GM15510 (cell line): ENCODE data around the gene RPUSD1.

Source experiments
- POLR2A ChIP-seq: IDR thresholded peaks from 3 replicates; pipeline ENCODE4 v1.6.1; 2011; ENCODE audit warnings: borderline replicate concordance; ENCODE audit not compliant: insufficient read length; ENCODE audit errors: extremely low read depth

Gene RPUSD1

DNA sequence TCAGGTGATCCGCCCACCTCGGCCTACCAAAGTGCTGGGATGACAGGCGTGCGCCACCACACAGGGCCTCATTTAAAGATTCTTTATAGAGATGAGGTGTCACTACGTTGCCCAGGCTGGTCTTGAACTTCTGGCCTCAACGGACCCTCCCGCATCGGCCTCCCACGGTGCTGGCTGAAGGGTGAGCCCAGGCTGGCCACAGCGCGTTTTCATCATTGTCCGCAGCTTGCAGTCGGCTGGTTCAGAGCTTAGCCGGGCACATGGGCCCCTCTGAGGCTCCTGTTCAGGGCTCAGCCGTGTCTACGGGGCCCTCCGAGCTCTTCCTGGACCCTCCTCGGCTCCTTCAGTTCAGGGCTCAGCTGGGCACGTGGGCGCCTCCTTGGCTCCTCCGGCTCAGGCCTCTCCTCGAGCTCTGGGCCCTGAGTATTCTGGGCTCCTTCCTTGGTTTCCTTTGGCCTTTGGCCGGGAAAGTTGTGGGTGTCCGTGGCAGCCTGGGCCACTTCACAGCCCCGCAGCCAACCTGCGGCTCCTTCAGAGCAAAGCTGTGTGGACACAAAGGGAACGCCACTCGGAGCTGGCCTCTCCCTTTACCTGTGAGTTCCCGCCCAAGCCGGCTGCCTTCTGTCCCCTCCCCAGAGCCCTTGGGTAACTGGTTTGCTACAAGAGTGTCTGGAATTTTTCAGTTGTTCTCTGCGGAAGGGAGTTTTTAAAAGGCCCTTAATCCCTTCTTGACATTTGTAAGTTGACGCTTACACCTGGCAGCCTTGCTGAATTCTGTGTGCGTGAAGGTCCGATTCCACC lies 28.9 kb downstream of the RPUSD1 start:
- TF ChIP-seq POLR2A, result no peak

DNA sequence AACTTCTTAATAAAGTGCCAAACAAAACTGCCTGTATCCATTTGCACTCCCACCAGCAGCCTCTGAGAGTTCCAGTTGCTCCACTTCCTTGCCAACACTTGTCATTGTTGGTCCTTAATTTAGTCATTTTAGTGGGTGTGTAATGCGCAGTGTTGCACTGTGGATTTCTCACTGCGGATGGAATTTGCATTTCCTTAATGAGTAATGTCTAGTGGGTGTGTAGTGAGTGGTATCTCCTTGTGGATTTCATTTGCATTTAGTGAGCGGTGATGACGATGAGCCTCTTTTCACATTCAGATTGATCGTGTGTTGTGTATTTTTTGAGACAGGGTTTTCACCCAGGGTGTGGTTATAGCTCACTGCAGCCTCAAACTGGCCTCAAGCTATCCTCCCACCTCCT lies 31.8 kb downstream of the RPUSD1 start:
- TF ChIP-seq POLR2A, result no peak

DNA sequence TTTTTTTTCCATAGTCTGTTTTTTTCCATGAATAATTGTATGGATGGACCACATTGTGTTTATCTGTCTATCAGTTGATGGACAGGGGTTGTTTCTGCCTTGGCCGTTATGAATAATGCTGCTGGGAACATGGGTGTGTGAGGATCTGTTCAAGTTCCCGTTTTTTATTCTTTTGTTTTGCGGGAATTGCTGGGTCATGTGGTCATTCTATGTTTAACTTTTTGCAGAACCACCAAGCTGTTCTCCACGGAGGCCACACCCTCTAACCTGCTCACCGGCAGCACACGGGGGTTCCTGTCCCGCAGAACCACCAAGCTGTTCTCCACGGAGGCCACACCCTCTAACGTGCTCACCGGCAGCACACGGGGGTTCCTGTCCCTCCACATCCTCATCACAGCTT lies 33.5 kb downstream of the RPUSD1 start:
- no peak for TF ChIP-seq POLR2A

DNA sequence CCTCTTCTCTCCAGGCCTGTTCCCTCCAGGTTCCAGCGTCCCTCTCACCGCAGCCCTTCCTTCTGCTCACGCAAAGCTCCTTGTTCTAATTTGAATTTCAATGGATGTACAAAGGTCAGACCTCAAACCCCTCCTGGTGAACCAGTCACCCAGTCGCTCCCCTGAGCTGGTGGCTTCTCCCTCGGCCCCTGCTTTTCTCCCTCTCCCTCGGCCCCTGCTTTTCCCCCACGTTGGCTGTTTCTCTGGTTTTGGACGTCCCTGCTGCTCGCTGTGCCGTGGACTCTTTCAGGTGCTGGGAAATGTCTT lies 36.2 kb downstream of the RPUSD1 start:
- TF ChIP-seq POLR2A, result no peak

DNA sequence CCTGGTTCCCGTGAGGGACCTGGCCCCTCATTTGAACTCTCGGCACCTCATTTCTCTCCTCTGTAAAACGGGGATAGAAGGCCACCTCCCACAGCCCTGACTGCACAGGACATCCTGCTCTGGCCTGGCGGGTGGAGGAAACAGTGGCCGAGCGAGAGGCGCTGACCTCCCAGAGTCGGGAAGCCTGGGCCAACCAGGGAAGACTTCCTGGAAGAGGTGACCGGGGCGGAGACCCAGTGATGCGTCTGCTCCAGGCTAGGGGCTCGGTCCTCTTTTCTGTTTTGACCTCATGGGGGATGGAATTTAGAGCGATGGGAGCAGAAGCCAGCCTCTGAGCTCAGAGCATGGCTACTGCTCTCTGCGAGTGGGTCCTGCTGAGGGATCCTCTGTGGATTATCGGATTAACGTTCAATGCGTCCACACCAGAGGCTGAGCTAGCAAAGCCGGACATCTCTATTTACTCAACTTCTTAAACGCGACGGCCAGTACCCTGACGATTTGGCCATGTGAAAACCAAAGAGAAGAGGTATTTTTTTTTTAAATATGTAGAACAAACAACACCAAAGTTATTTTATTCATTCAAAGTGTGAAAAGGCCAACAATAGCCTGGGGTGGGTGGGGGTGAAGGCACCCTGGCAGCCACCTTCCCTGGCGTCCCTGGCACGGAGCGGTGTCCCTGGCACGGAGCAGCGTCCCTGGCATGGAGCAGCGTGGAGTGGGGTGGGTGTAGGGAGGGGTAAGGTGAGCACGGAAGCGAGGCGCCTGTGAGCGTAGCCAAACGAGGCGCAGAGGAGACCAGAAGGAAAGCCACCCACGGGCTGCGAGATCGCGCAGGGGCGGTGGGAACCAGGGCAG lies 36.8 kb downstream of the RPUSD1 start:
- TF ChIP-seq POLR2A, result no peak

DNA sequence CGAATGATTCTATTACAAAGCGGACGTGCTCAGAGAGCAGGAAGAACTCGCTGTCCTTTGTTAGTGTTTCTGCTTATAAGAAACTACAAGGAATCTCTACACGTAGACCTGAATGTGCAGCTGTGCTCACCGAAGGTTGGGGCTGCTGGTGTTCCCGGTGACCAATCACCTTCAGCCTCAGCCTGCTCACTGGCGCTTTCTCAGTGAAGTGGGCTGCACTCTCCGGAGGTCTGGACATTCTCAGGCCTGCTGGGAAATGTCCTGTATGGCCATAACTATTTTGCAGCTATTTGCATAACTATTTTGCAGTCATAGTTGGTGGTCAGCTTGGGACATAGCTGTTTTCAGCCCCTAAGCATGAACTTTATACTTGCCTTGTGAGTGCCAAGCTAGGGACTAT lies 37.7 kb downstream of the RPUSD1 start:
- no peak for TF ChIP-seq POLR2A

DNA sequence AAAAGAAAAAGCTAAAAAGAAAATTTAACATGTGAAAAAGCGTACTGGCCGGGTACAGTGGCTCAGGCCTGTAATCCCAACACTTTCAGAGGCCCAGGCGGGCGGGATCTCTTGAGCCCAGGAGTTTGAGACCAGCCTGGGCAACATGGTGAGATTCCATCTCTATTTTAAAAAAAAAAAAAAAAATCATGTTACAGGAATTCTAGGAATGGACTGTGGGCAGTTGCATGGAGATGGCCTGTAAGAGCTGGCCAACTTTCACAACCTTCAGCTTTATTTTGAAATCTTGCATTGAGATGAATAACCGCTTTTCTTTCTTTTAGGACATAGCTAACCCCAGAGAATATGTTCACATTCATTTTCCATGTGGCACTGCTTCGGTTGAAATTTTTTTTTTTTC lies 39.2 kb downstream of the RPUSD1 start:
- TF ChIP-seq POLR2A, result no peak

DNA sequence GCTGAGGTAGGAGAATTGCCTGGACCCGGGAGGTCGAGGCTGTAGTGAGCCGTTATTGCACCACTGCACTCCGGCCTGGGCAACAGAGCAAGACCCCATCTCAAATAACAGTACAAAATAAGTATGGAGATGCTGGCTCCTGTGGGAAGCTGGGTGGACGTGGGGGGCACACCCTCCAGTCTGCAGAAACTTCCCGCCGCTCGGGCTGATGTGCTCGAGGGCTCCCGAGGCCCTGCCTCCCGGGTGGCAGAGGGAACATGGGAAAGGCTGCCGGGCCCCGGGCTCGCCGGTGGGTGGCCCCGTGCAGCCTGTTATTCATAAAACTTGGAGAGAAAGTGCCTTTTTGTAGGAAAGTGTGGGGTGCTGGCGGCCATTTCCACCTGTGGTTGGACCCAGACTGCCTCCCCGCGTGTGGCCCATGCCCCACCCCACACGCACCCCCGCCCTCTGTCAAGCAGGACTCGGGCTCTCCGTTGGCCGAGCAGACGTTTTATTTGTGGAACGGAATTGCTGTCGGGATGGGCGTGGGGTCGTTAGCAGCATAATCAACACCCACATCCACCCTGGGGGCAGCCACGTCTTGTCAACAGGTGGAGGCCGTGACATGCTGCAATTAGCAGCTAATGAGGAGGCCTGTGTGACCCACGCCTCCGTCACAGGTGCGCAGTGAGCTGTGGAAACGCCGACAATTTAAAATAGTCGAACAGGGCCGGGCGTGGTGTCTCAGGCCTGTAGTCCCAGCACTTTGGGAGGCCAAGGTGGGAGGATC lies 40.0 kb downstream of the RPUSD1 start:
- TF ChIP-seq POLR2A, result no peak

DNA sequence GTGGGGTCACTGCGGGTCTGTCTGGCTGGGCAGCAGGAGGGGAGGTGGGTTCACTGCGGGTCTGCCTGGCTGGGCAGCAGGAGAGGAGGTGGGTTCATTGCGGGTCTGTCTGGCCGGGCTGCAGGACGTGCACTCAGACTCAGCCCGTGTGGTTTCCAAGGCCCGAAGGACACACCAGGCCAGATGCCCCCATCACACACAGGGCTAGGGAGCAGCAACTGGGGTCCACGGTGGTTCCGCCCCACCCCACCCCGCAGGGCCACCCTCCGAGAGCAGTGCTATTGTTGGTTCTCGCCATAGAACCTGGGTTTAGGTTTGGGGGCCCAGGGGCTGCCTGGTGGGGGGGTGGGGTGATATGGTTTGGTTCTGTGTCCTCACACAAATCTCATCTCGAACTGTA lies 41.5 kb downstream of the RPUSD1 start:
- no peak for TF ChIP-seq POLR2A

DNA sequence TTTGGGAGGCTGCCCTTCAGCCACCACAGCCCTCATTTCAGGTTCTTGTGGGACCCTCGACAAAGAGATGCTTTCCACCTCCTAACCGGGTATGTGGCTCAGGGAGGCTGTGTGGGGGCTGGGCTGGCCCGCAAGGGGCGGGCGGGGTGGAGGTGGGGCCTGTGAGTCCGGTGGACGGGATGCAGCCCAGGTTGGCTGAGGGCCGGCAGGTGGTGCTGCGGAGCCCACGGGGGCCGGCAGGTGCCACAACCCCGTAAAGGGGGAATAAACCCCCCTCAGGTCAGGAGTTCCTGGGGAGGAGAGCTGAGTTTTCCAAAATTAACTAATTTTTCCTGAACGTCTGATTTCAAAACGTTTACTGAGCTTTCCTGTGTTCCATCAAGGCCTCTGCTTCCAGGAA lies 42.4 kb downstream of the RPUSD1 start:
- no peak for TF ChIP-seq POLR2A

DNA sequence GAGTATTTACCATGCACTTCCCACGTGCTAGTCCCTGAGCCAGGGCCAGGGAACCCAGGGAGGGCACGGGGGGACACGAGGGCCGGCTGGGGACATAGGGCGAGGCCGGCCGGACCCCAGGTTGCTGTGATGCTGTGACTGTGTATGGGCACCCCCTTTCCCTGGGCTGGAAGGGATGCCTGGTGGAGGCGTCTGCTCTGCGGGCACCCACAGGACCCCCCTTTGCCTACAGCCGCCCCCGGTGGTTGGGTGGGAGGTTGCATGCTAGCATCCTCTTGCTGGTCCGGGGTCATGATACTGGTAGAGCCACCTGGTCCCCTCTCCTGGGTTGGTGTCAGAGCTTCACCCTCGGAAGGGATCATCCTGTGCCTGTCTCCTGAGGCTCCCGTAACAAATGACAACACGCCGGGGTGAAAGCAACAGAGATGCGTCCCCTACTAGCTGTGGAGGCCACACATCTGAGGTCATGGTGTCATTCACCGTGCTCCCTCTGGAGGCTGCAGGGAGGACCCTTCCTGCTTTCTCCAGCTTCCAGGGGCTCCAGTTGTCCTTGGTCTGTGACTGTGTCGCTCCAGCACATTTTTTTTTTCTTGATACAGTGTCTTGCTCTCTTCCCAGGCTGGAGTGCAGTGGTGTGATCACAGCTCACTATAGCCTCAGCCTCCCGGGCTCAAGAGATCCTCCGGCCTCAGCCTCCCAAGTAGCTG lies 44.2 kb downstream of the RPUSD1 start:
- no peak for TF ChIP-seq POLR2A

DNA sequence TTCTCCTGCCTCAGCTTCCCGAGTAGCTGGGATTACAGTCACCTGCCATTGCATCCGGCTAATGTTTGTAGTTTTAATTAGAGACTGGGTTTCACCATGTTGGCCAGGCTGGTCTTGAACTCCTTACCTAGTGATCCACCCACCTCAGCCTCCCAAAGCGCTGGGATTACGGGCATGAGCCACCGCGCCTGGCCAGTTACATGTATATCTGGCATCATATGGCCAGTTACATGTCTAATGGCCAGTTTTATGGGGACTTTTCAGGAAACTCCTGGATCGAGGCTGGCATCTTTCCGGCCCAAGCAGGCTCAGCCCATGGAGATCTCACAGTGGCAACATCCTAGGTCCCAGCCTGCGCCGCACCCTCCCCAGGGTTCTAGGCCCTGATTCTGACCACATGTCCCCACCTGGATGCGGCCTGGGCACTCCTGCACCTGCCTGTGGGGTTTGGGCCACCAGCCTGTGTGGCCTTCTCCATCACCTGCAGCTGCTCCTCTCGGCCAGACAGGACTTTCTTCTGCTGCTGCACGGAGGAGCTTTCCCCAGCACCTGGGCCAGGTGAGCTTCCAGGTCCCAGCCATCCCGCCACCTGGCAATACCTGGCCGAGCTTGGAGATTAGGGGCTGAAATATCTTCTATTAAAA lies 46.1 kb downstream of the RPUSD1 start:
- no peak for TF ChIP-seq POLR2A

DNA sequence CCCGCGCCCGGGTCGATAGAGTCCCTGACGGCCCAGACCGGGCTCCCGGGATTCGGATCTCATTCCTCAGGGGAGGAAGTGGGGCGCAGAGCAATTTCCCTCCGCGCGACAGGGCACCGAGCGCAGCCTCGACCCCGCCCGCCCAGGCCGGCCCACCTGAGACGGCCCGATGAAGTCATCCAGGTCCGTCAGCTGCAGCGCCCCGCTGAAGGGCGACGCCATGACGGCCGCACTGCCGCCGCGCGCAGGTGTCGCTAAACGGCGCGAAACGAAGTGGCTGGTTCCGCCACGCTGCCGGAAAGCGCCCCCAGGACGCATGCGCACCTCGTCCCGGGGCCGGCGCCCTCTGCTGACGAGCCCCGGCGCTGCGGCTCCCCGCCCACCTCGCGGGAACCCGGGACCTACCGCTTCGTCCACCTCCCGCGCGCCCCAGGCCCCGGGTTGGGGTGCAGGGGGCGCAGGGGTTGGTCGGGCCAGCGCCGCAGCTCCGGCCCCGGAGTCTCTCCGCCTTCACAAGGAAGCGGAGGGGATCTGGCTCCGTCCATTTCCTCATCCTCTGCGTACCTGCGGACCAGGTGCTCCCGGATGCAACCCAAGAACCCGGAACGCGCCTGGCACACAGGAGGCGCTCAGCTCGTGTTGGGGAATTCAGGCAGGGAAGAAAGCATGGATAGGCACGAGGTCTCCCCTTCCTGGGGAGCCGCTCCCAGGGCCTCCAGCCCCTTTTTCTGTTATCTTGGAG lies 47.2 kb downstream of the RPUSD1 start, which contains the start of gene CIAO3:
TSS of gene CIAO3 (minus strand) at position 234 of the 742 bp plus-strand sequence. CDS start at position 222, 12 bp downstream.
- TF ChIP-seq POLR2A, result peak; percentile 74

DNA sequence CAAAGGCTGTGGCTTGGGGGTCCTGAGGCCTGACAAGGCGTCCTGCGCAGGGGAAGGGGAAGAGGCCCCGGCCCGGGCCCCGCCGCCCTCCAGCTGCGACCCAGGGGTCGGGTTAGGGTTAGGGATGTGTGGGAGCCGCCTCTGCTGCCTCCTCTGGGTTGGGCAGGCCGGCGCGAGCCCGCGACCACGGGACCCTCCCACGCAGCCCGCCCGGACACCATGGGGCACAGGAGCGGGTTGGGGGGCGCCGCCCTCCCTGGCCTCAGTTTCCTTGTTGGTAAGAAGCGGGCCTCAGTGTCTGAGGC lies 47.8 kb downstream of the RPUSD1 start:
- no peak for TF ChIP-seq POLR2A
